Heart left ventricle (tissue), 13 donors: ENCODE measurements around the gene NPL.

Experiments used
- POLR2A ChIP-seq, 2 donors: fragments of 450-650 bp; IDR thresholded peaks; one replicate each; pipeline ENCODE4 v1.6.1; 2017; ENCODE audit warnings: antibody characterized with exemption in 2 of 2, mild to moderate bottlenecking in 2 of 2, moderate library complexity in 2 of 2
- TF ChIP-seq, protein P1 (sequence below), 12 donors: fragments of 200-600 bp; sonication (generic) in 4 of 12; IDR thresholded peaks; one replicate each; pipeline versions ENCODE4 v1.5.0 to v1.8.0; 2018 to 2022; ENCODE audit warnings: antibody characterized with exemption in 12 of 12, mild to moderate bottlenecking in 5 of 12
- donor health status: ischemic (EF 13 %, LVEDD 7.1; RV severe dilation, severe dysfunction).
- donor health status: DM: no; HTN: yes; CAD: no.
- donor health status: DM: no; HTN: no; CAD: no.
- donor health status: ischemic (EF 25% LVEDD 6.9; RV normal size, moderate dysfunction).
- donor health status: ischemic (EF 25% LVEDD 5.7; RV mildly dilated, moderate dysfunction).
- donor health status: ischemic (EF 35%, LVEDD 5.7; RV mildly dilated, moderate dysfunction).
- donor health status: nonischemic (EF 11% LVEDD 7.7; RV severe dilation, severe dysfunction).
- donor health status: DM: yes; HTN: yes; CAD: no.
- donor health status: PGD.
- donor health status: ischemic (EF 29% LVEDD 5.4; RV normal size, mild dysfunction).
- donor health status: nonischemic (EF 23%, LVEDD 6.1; RV moderate dilation, normal function).

DNA sequence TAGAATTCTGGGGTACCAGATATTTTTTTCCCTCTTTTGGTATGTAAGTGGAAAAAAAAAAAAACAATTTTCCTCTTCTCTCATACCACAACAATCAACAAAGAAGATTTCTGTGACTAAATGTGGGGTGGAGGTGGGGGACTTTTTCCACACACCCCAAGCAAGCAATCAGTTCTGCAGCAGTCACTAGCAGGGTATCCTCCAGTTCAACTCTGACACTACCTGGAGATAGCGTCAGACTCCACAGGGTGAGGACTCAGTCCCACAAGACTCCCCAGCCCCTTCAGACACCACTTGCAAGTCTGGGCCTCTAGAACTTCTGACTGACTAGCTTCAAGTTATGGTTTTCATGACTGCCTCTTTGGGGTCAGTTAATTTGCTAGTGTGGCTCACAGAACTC lies 55.8 kb downstream of the NPL start:
- TF ChIP-seq POLR2A (IDR thresholded peaks at IDR 0.05), result no peak
- TF ChIP-seq, protein P1, sequence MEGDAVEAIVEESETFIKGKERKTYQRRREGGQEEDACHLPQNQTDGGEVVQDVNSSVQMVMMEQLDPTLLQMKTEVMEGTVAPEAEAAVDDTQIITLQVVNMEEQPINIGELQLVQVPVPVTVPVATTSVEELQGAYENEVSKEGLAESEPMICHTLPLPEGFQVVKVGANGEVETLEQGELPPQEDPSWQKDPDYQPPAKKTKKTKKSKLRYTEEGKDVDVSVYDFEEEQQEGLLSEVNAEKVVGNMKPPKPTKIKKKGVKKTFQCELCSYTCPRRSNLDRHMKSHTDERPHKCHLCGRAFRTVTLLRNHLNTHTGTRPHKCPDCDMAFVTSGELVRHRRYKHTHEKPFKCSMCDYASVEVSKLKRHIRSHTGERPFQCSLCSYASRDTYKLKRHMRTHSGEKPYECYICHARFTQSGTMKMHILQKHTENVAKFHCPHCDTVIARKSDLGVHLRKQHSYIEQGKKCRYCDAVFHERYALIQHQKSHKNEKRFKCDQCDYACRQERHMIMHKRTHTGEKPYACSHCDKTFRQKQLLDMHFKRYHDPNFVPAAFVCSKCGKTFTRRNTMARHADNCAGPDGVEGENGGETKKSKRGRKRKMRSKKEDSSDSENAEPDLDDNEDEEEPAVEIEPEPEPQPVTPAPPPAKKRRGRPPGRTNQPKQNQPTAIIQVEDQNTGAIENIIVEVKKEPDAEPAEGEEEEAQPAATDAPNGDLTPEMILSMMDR (IDR thresholded peaks at IDR 0.05), result no peak
